ENCODE data around the gene GNB3.

DNA sequence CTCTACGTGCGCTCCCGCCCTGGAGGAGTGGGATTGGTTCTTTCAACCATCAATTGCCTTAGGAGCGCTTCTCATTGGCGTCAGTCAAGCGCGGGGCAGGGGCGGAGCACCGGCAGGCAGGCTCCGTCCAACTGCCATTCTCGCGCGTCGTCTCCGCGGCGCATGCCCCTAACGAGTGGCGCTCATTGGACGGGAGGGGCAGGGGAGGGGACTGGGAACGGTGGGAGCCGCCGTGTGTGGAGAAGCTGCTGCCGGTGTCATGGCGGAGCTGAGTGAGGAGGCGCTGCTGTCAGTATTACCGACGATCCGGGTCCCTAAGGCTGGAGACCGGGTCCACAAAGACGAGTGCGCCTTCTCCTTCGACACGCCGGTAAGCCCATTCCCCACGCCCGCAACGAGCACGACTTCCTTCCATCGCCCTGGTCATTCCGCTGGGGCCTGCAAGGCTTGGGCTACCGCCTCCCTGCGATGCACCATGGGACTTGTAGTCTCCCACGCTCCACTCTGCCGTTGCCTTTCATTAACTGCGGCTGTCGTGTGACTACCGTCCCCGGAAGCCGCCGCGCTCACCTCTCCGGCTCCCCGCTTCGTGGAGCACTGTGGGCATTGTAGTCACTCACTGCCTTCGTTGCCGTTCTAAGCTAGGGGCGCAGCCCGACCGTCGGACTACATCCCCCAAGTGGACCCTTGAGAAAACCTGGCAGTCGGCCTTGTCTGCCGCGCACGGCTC is 11.4 kb downstream of the GNB3 start, which contains the start of gene USP5:
- TF ChIP-seq, protein P1, sequence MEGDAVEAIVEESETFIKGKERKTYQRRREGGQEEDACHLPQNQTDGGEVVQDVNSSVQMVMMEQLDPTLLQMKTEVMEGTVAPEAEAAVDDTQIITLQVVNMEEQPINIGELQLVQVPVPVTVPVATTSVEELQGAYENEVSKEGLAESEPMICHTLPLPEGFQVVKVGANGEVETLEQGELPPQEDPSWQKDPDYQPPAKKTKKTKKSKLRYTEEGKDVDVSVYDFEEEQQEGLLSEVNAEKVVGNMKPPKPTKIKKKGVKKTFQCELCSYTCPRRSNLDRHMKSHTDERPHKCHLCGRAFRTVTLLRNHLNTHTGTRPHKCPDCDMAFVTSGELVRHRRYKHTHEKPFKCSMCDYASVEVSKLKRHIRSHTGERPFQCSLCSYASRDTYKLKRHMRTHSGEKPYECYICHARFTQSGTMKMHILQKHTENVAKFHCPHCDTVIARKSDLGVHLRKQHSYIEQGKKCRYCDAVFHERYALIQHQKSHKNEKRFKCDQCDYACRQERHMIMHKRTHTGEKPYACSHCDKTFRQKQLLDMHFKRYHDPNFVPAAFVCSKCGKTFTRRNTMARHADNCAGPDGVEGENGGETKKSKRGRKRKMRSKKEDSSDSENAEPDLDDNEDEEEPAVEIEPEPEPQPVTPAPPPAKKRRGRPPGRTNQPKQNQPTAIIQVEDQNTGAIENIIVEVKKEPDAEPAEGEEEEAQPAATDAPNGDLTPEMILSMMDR (IDR thresholded peaks at IDR 0.05), result no peak
- TF ChIP-seq EP300 (IDR thresholded peaks at IDR 0.05), result no peak
- peak; percentile 58 to 60 for TF ChIP-seq POLR2A (IDR thresholded peaks at IDR 0.05)

Measured in gastroesophageal sphincter (tissue), 3 donors.